Adrenal gland (tissue), 5 donors: ENCODE results near the gene IQSEC1.

Experiments
- POLR2A ChIP-seq, 2 donors: fragments of 450-650 bp; IDR thresholded peaks; one replicate each; pipeline ENCODE4 v1.6.1; 2017; ENCODE audit warnings: antibody characterized with exemption in 2 of 2, mild to moderate bottlenecking in 2 of 2, moderate library complexity in 1 of 2
- TF ChIP-seq, protein P1 (sequence below), 6 experiments: fragments of 450-650 bp in 4 of 6; fragments of 200-600 bp in 2 of 6; sonication (generic) in 1 of 6; IDR thresholded peaks; 1 replicate in 5 of 6; 2 replicates in 1 of 6; pipeline versions ENCODE4 v1.5.1 to v1.8.0; 2016 to 2021; ENCODE audit warnings: antibody characterized with exemption in 6 of 6, mild to moderate bottlenecking in 2 of 6, moderate library complexity in 1 of 6
- donor health status: DM: no; HTN: no; CAD: no.

- TF ChIP-seq, protein P1, sequence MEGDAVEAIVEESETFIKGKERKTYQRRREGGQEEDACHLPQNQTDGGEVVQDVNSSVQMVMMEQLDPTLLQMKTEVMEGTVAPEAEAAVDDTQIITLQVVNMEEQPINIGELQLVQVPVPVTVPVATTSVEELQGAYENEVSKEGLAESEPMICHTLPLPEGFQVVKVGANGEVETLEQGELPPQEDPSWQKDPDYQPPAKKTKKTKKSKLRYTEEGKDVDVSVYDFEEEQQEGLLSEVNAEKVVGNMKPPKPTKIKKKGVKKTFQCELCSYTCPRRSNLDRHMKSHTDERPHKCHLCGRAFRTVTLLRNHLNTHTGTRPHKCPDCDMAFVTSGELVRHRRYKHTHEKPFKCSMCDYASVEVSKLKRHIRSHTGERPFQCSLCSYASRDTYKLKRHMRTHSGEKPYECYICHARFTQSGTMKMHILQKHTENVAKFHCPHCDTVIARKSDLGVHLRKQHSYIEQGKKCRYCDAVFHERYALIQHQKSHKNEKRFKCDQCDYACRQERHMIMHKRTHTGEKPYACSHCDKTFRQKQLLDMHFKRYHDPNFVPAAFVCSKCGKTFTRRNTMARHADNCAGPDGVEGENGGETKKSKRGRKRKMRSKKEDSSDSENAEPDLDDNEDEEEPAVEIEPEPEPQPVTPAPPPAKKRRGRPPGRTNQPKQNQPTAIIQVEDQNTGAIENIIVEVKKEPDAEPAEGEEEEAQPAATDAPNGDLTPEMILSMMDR (IDR thresholded peaks at IDR 0.05) = no peak
- no peak for TF ChIP-seq POLR2A (IDR thresholded peaks at IDR 0.05)
These were observed 171.6 kb downstream of the IQSEC1 start for GRCh38 chr3:12901623-12902045.
